NOMO-1 treated with DMSO at 0.1 percent for 48 hours (cell line): ENCODE results near the gene FAM13A.
"Not testable (repeated sequence)": the region's sequence is repeated elsewhere in the genome, so short reads cannot be mapped to it uniquely, and the experiment has no call there.

ENCODE experiments used
- DNase-seq: peaks from one replicate; lab custom pipeline; 2025; ENCODE audit not compliant: unreplicated experiment; lab: John Stamatoyannopoulos, UW

The FAM13A gene

GRCh38 chr4:88858752-88859151 lies 198.2 kb downstream of the FAM13A start:
- peak; percentile 98 for DNase-seq

GRCh38 chr4:88857588-88857987 lies 199.4 kb downstream of the FAM13A start:
- peak; percentile 0 for DNase-seq

GRCh38 chr4:88854481-88854880 lies 202.5 kb downstream of the FAM13A start:
- DNase-seq = no peak

GRCh38 chr4:88853583-88853982 lies 203.4 kb downstream of the FAM13A start:
- not testable (repeated sequence) for DNase-seq

GRCh38 chr4:88846206-88846790 lies 210.7 kb downstream of the FAM13A start:
- no peak for DNase-seq

GRCh38 chr4:88843067-88843685 lies 213.8 kb downstream of the FAM13A start:
- no peak for DNase-seq

GRCh38 chr4:88841635-88842034 lies 215.3 kb downstream of the FAM13A start:
- DNase-seq = no peak

- DNase-seq = no peak
Measured at GRCh38 chr4:88836216-88836615, 220.8 kb downstream of the FAM13A start.

GRCh38 chr4:88831031-88831430 lies 226.0 kb downstream of the FAM13A start:
- DNase-seq = no peak

GRCh38 chr4:88830598-88830997 lies 226.4 kb downstream of the FAM13A start:
- no peak for DNase-seq

- DNase-seq = no peak
Measured at GRCh38 chr4:88828842-88829571, 228.0 kb downstream of the FAM13A start.

- DNase-seq = no peak
Measured at GRCh38 chr4:88827442-88827841, 229.5 kb downstream of the FAM13A start.

GRCh38 chr4:88826771-88827170 lies 230.2 kb downstream of the FAM13A start:
- peak; percentile 12 for DNase-seq

- DNase-seq = no peak
Measured at GRCh38 chr4:88825931-88826330, 231.1 kb downstream of the FAM13A start.

GRCh38 chr4:88823058-88823919 lies 233.7 kb downstream of the FAM13A start:
- peak; percentile 81 for DNase-seq

GRCh38 chr4:88822034-88822789 lies 234.8 kb downstream of the FAM13A start:
- DNase-seq = no peak

- no peak for DNase-seq
Measured at GRCh38 chr4:88821522-88821921, 235.5 kb downstream of the FAM13A start.

GRCh38 chr4:88820698-88821415 lies 236.1 kb downstream of the FAM13A start:
- no peak for DNase-seq

GRCh38 chr4:88819818-88820697 lies 236.9 kb downstream of the FAM13A start:
- no peak for DNase-seq
